Spleen (tissue), 11 donors: ENCODE measurements around the gene FOCAD. TPM values are rescaled to one million over a fixed set of nuclear protein-coding genes. Genes with fewer than 3 reads are reported as not detected.

ENCODE experiments used
- DNase-seq: peaks from one replicate; pipeline ENCODE4 v3.0.0-alpha.2; 2020
- H3K27ac ChIP-seq, 8 donors: fragments of 200-600 bp; sonication (generic) in 7 of 8; 1 replicate in 4 of 8; 2 replicates in 4 of 8; pipeline versions ENCODE4 v1.5.0 to v1.8.0; 2016 to 2021; ENCODE audit warnings: inconsistent platforms in 4 of 8, mild to moderate bottlenecking in 4 of 8, moderate library complexity in 1 of 8
- H3K27me3 ChIP-seq, 7 donors: fragments of 200-600 bp; sonication (generic) in 6 of 7; replicated peaks in 1 of 7; 1 replicate in 4 of 7; 2 replicates in 3 of 7; pipeline versions ENCODE4 v1.5.0 to v1.8.0; 2016 to 2021; ENCODE audit warnings: inconsistent platforms in 3 of 7, mild to moderate bottlenecking in 1 of 7
- H3K36me3 ChIP-seq, 6 donors: fragments of 200-600 bp; sonication (generic) in 5 of 6; 1 replicate in 4 of 6; 2 replicates in 2 of 6; pipeline versions ENCODE4 v1.5.0 to v1.8.0; 2016 to 2021; ENCODE audit warnings: inconsistent platforms in 2 of 6
- H3K4me1 ChIP-seq, 6 donors: fragments of 200-600 bp; sonication (generic) in 5 of 6; 1 replicate in 3 of 6; 2 replicates in 3 of 6; pipeline versions ENCODE4 v1.5.0 to v1.8.0; 2016 to 2021; ENCODE audit warnings: inconsistent platforms in 3 of 6
- H3K4me3 ChIP-seq, 8 donors: fragments of 200-600 bp; sonication (generic) in 7 of 8; 1 replicate in 4 of 8; 2 replicates in 4 of 8; pipeline versions ENCODE4 v1.5.0 to v1.8.0; 2016 to 2021; ENCODE audit warnings: inconsistent platforms in 4 of 8, mild to moderate bottlenecking in 4 of 8, moderate library complexity in 2 of 8
- H3K9me3 ChIP-seq, 8 donors: fragments of 200-600 bp; sonication (generic) in 7 of 8; 1 replicate in 4 of 8; 2 replicates in 4 of 8; pipeline versions ENCODE4 v1.5.0 to v1.8.0; 2016 to 2021; ENCODE audit warnings: inconsistent platforms in 4 of 8
- CTCF ChIP-seq, 11 experiments: fragments of 200-600 bp in 7 of 11; fragments of 450-650 bp in 4 of 11; sonication (generic) in 4 of 11; IDR thresholded peaks in 8 of 11; conservative IDR thresholded peaks in 3 of 11; 1 replicate in 7 of 11; 2 replicates in 4 of 11; pipeline versions ENCODE4 v1.4.0 to v1.8.0; 2016 to 2021; ENCODE audit warnings: antibody characterized with exemption in 11 of 11, inconsistent platforms in 4 of 11, mild to moderate bottlenecking in 1 of 11
- POLR2A ChIP-seq, 3 donors: fragments of 450-650 bp; IDR thresholded peaks; one replicate each; pipeline ENCODE4 v1.5.1; 2017; ENCODE audit warnings: antibody characterized with exemption in 3 of 3, mild to moderate bottlenecking in 1 of 3
- POLR2AphosphoS5 ChIP-seq, 3 donors: sonication (generic); formaldehyde crosslinking; IDR thresholded peaks; one replicate each; pipeline ENCODE4 v1.5.1; 2017; ENCODE audit warnings: antibody characterized with exemption in 3 of 3
- WGBS, 5 donors: extraction: QIAGEN DNeasy Blood & Tissue Kit in 3 of 5; methylation state at CpG; one replicate each; pipeline versions ENCODE4 v1.1.5 to v1.1.7; 2013 to 2018; 5-methylcytosine and 5-hydroxymethylcytosine counted together
- intact Hi-C: fragments of 100-400 bp; cut with DNase I; formaldehyde crosslinking; loops from one replicate; pipeline ENCODE4 v1.15.0; 2023; ENCODE audit warnings: low total_unique reads
- polyA plus RNA-seq, 3 donors: library from polyadenylated mRNA; stranded (reverse); fragments of 200-250 nt; gene quantifications; one replicate each; pipeline ENCODE4 v1.2.1, GENCODE V29; 2013
- total RNA-seq, 7 donors: library from RNA; depleted of rRNA in 3 of 7; stranded (reverse); fragments of >200 nt in 3 of 7; fragmentation: NEBNext Ultra II Directional in 4 of 7; extraction: Animal tissue kit (Norgen Biotek cat#: 25700) in 4 of 7; gene quantifications; one replicate each; pipeline versions ENCODE4 v1.1.0 to v1.2.1, GENCODE V29; 2016 to 2021
- donor health status: healthy with polysubstance abuse.
- donor health status: DM: no; HTN: no; CAD: no; lungs with moderate emphysema.
- donor health status: DM: no; HTN: no; CAD: no.
- donor health status: Bipolar disorder and iron deficiency.
- donor health status: healthy.
- donor health status: DM: no; HTN: no; CAD: no.
- donor health status: DM: yes; HTN: yes; CAD: no.

FOCAD gene
- total and polyA plus RNA-seq, 10 donors, result 3.0 to 33.2 (median 18.6) TPM

- Histone ChIP-seq H3K9me3 (no peaks in the 10 kb centered on the region), H3K4me1 (peaks cover 0 to 18% (median 8%) of the 10 kb centered on the region in 6 donors), H3K27me3 (no peaks in the 10 kb centered on the region), H3K4me3 (no peak overlapping the region), H3K27ac (peak overlapping the region in 2 of 8 donors; percentile 7 to 17), H3K36me3 (no peaks in the 10 kb centered on the region)
- TF ChIP-seq CTCF (IDR thresholded peaks at IDR 0.05 in 8 of 11, conservative IDR thresholded peaks at IDR 0.05 in 3 of 11) (no peak), POLR2A (IDR thresholded peaks at IDR 0.05) (no peak), POLR2AphosphoS5 (IDR thresholded peaks at IDR 0.05) (no peak)
- 73 to 85% (median 81%) methylated on average over 3 of the region's 3 CpGs for WGBS, 5 donors
- no peak for DNase-seq
- intact Hi-C loops, result no loop called here
Measured at GRCh38 chr9:20697021-20697719, 13.1 kb downstream of the FOCAD start.

GRCh38 chr9:20698782-20699181 lies 14.7 kb downstream of the FOCAD start:
- Histone ChIP-seq H3K27me3 (no peaks in the 10 kb centered on the region), H3K36me3 (no peaks in the 10 kb centered on the region), H3K9me3 (no peaks in the 10 kb centered on the region), H3K4me1 (peaks cover 0 to 11% (median 8%) of the 10 kb centered on the region in 6 donors), H3K27ac (no peak overlapping the region), H3K4me3 (no peak overlapping the region)
- DNase-seq, result no peak
- TF ChIP-seq POLR2AphosphoS5 (IDR thresholded peaks at IDR 0.05) (no peak), POLR2A (IDR thresholded peaks at IDR 0.05) (no peak), CTCF (IDR thresholded peaks at IDR 0.05 in 8 of 11, conservative IDR thresholded peaks at IDR 0.05 in 3 of 11) (no peak)
- intact Hi-C loops, result no loop called here

- no peak for DNase-seq
Measured at GRCh38 chr9:20701060-20701459, 17.0 kb downstream of the FOCAD start.

More at GRCh38 chr9:20701060-20701459, 17.0 kb downstream of the FOCAD start:
- no peaks in the 10 kb centered on the region for H3K36me3 ChIP-seq
- TF ChIP-seq POLR2A (IDR thresholded peaks at IDR 0.05), result no peak
- no peak for TF ChIP-seq POLR2AphosphoS5 (IDR thresholded peaks at IDR 0.05)
- no peak for TF ChIP-seq CTCF (IDR thresholded peaks at IDR 0.05 in 8 of 11, conservative IDR thresholded peaks at IDR 0.05 in 3 of 11)
- H3K27ac ChIP-seq, result peak overlapping the region in 5 of 8 donors; percentile 1 to 66 (median 55)
- H3K9me3 ChIP-seq, result no peaks in the 10 kb centered on the region
- no peak overlapping the region for H3K4me3 ChIP-seq
- WGBS, 5 donors, result 3 to 29% (median 22%) methylated on average over 1 of the region's 1 CpG
- intact Hi-C loops, result no loop called here
- no peaks in the 10 kb centered on the region for H3K27me3 ChIP-seq
- peaks cover 0 to 11% (median 8%) of the 10 kb centered on the region in 6 donors for H3K4me1 ChIP-seq
